Effector CD8-positive, alpha-beta T cell (primary cell): Measurements from ENCODE around the gene DNAH10.

Experiments
- DNase-seq: peaks from one replicate; lab custom pipeline; 2025; lab: John Stamatoyannopoulos, UW
- total RNA-seq, 4 experiments: gene quantifications; one replicate each; lab custom pipeline; 2026; lab: John Stamatoyannopoulos, UW

Gene DNAH10
- total RNA-seq: 2.6 to 8.7 (median 3.4) reads per million in 4 experiments

DNA sequence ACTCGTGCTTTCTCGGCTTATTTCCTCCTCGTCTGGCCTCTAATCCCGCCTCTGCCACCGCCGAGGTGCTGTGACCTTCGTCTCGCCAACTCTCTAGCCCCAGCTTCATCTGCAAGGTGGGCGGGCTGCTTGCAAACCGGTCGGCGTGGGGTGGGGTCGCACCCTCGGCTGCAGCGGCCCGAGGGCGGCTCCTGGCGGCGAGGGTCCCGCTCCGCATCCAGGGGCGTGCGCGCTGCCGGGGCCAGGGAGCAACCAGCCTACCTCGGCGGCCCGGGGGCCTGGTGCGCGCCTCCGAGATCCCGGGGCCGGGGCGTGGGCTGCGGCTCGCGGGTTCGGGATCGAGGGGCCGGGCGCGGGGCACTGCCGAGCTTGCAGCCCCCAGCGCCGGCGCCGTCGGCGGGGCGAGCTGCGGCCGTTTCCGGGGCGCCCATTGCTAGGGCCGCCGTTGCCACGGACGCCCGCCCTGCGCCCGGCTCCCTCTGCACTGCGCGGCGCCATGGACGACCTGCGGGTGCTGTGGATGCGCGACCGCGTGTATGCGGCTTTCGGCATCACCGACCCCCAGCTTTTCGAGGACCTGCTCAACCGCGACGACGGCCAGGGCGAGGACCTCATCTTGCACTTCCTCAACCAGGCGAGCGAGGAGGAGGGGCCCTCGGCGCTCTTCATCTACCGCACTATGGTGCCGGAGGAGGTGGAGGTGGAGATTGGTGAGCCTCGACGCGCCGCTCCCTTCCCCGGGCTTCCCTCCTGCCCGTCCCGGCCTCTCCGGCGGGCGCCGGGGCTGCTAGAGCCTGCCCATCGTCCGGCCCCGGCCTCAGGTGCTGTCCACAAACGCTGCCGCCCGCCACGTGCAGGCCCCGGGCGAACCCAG lies at the start of gene DNAH10:
TSS of gene DNAH10 (plus strand) at position 461 of the 874 bp plus-strand sequence. CDS start at position 497, 36 bp downstream.
- no peak for DNase-seq

DNA sequence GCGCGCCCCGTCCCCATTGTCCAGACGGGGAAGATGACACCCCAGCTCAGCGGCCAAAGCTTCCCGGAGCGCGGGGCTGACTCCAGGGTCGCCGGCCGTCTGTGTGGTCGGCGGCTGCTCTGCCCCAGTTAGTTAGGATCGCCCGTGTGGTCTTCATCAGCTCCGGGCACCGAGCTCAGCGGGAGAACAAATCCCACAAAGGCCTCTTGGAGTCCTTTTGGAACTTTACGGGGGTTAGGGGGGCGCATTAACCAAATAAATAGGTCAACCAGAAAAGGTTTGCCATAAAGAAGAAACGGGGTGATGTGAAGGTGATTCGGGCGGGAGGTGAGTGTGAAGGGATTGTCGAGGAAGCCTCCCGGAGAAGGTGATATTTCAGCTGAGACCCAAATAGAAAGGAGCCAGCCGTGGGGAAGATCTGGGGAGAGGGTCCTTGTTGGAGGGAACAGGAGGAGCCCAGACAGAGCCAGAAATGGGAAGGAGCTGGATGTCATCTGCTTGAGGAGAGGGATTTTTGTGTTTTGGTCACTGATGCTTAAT lies 49.3 kb upstream of the DNAH10 start:
- no peak for DNase-seq

DNA sequence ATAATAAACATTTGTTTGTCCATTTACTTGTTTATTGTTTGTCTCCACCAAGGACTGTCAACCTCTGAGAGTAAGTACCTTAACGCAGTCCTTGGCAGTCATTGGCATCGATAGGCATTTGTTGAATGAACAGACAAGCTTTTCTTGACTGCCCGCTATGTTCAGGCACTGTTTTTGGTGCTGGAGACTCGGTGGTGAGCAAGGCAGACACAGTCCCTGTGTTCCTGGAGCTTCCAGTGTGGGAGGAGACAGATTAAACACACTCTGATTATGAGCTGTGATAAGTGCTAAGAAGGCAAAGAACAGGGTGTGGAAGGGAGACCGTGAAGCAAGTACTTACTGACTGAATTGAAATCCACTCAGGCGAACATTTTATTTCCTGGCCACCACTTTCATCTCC lies 48.7 kb upstream of the DNAH10 start:
- no peak for DNase-seq

DNA sequence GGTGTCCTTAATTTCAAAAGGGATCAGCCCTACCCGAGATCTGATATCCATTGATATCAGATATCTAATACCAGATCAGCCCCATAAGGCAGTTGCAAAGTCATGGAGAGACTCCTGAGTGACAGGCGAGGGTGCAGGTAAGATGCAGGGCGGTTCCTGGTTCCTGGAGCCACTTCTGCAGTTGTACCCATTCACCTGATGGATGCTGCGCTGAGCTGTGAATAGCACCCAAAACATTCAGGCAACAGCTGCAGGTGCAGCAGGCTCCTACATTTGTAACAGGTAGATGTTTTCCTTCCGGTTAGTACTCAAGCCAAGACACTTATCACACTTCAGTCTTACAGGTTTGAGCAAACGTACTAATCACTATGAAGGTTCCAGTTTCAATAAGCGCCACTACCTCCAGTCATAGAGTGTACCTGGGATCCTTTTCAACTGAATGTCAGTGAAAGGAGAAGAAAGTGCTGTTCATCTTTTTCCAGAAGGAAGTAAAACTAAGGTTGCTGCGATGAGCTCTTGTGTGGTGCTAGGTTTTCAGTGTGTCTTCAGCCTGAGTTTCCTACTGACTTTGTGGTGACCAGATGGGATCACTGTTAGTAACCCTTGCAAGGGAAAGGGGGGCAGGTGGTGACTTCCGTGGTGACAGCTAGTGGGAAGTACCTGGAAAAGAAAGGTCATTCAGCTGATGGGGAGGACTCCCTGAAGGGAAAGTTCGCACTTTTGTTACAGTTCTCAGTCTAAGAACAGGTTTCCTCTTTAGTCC lies 48.1 kb upstream of the DNAH10 start:
- no peak for DNase-seq

- no peak for DNase-seq
These were observed 46.9 kb upstream of the DNAH10 start for GRCh38 chr12:123715195-123715594.

DNA sequence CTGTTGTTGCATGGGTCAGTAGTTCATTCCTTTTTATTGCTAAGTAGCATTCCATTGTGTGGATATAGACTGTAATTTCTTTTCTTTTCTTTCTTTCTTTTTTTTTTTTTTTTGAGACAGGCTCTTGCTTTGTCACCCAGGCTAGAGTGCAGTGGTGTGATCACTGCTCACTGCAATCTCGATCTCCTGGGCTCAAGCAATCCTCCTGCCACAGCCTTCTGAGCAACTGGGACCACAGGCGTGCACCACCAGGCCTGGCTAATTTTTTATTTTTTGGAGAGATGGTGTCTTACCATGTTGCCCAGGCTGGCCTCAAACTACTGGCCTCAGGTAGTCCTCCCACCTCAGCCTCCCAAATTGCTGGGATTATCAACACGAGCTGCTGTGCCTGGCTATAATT lies 44.8 kb upstream of the DNAH10 start:
- no peak for DNase-seq

DNA sequence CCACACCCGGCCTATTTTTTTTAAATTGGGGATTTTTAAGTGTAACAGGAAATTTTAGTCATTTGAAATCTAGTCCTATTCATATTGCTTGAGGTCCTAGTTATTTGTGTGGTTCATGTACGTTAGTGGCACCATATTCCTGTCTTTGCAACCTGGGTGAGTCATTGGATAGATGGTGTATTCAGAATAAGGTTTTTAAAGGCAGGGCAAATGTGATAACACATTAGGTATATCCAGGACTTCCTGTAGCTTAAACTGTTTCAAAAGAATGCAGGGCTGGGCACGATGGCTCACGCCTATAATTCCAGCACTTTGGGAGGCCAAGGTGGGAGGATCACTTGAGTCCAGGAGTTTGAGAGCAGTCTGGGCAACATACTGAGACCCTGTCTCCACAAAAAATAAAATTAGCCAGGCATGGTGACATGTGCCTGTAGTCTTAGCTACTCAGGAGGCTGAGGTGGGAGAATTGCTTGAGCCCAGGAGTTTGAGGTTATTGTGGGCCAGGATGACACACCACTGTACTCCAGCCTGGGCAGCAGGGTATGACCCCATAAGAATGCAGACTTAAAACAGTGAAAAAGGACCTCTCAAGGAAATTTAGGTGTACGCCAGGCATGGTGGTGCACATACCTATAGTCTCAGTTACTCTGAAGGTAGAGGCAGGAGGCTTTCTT lies 41.8 kb upstream of the DNAH10 start:
- no peak for DNase-seq

DNA sequence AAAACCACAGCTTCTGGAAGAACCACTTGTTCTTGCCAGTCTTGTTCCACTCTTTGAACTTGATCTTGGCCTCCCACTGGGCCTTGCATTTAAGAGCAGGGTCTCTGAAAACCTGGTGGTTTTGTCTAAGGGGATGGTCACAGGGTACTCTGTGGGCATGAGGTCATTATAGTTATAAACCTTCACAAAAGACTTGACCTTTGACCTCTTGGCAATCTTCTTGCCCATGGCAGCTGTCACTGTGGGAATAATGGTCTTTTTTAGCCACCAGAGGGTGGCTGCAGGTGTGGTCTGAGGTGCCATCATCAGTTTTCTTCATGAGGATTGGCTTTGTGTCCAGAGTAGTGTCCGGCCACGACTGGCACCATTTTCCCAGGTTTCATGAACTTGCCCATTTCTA lies 40.9 kb upstream of the DNAH10 start:
- no peak for DNase-seq

GRCh38 chr12:123723011-123723410 lies 39.1 kb upstream of the DNAH10 start:
- DNase-seq: no peak

DNA sequence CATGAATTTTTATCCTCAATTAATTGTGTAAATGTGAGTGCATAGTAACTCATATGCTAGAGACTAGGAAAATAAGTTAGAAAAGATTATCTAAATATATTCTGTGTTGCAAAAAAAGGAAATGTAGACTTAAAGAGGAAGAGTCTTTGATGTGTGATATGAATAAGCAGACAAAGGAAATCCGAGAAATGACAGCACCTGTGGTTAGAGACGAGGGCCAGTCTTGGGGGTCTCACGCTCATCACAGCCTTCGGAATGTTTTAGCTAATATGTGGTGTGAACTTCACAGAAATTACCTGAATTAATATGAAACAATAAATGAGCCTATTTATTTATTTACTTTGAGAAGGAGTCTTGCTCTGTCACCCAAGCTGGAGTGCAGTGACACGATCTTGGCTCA lies 38.3 kb upstream of the DNAH10 start:
- no peak for DNase-seq

DNA sequence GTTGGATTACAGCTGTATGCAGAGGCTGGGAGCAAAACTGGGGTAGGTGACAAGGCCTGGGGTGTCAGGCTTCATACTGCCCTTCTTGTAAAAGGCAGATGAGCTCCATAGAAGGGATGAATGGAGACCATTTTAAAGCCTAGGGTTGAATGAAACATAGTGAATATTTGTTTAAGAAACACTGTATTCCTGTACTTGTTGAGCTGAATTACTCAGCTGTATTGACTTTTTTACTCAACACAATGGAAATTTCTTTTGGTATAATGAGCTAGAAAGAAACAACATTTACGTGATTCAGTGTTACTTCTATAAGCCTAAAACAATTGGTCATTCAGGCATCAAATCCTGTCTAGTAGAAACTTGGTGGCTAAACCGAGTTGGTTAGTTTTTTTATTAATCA lies 35.9 kb upstream of the DNAH10 start:
- no peak for DNase-seq

- no peak for DNase-seq
These were observed 35.1 kb upstream of the DNAH10 start for GRCh38 chr12:123726962-123727361.

GRCh38 chr12:123727878-123728277 lies 34.2 kb upstream of the DNAH10 start:
- no peak for DNase-seq

DNA sequence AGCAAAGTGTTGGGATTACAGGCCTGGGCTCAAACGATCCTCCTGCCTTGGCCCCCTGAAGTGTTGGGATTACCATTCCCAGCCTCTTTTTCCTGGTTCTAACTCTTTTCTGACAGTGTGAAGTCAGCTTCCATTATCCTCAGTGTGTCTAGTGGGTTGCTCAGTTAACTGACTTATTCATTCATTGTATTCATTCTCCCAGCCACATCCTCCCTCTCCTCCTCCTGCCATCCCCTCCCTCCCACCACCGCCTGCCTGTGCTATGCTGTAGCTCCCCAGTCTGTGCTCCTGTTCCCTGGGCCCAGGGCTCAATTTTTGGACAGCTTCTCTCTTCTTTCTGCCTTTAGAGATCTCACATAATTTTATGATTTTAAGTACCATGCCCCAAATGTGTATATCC lies 30.5 kb upstream of the DNAH10 start:
- no peak for DNase-seq

- no peak for DNase-seq
These were observed 29.9 kb upstream of the DNAH10 start for GRCh38 chr12:123732251-123732650.

GRCh38 chr12:123733229-123733628 lies 28.9 kb upstream of the DNAH10 start:
- DNase-seq: no peak

DNA sequence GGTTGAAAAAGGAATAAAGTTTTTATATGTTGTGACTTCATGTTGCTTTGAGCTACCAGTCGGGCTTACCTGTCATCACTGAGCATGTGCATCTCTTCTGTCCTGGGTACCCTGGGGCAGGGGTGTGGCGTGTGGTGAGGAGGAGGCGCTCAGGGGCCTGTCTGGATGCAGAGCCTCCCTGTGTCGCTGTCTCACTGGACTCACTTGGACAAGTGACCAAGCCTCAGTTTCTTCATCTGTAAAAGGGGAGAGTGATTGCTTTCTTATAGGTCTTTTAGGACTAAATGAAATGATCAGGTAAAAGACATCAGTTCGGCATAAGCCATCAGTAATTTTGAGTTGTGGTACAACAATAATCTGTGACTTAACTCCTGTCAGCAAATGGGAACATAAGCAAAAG lies 27.8 kb upstream of the DNAH10 start:
- DNase-seq: no peak

DNA sequence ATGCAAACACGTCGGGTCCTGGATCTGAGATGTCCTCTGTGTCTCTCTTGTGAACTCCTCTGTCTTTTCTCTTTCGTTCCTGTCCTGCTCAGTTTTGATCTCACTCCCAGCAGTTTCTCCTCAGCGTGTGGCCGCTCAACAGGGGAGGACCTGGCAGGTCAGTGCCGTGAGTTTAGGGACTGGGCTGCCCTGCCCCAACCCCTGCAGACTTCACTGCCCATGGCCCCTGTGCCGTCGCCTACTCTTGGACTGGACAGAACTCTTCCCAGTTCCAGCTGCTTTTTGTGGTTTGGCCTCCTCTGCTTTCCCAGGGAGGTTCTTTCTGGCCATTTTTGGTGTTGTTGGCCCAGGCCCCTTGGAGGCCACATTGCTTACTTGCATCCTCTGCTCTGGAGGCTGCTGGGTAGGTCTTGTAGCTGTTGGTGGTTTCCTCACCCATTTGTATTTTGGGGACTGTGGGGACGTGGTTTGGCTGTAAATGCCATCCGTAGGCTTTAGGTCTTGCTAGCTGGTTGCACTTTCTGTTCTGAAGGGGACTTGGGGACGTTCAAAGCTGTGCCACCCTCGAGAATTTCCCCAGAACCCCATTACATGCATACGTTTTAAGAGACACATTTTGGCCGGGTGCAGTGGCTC lies 20.0 kb upstream of the DNAH10 start:
- no peak for DNase-seq

DNA sequence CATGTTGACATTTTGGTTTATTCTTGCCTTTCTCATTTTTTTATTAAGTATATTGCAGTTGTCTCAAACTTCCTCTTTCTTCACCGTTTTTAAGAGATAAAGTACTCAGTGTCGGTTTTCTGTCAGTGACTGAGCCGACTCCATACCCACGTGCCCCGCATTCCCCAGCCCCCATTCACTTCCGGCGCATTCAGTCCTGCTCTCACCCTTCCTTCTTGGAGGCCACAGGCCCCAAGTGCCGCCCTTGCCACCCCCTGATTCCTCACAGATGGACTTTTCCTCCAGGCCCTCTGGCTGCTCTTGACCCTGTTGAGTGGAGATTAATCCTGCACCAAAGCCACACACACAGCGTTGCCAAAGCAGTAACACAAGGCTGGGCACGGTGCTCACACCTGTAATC lies 19.1 kb upstream of the DNAH10 start:
- no peak for DNase-seq

DNA sequence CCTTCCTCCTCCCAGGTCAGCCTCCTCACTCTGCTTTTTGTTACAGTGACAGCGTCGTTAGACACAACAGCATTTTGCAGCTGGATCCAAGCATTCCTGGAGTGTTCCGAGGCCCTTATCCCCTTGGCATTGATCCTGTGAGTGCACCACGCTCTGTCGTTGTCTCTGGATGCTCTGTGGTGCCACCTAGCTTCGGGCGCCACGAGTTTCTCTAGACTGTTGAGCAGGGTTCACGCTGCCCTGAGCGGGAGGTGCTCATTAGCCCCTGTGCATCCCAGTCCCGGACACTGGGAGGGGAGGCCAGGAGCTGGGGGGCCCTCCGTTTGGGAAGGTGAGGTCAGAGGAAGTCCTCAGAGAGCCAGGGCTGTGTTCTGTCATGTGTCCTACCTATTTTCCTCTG lies 17.3 kb upstream of the DNAH10 start:
- DNase-seq: no peak

DNA sequence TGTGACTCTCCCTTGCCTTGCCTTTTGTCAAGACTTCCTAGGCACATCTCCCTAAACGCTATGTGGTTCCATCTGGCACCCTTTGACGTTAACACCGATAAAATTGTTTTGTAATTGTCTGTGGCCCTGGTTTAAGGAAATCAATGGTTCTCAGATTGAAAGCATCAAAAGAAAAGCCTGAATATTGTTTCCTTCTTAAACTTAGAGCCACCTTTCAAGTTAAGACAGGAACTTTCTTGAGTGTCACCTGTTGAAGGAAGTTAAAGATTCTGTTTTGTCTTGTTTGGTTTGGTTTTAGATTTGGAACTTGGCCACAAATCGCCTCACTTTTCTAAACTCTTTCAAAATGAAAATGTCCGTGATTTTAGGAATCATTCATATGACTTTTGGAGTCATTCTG lies 14.8 kb upstream of the DNAH10 start:
- no peak for DNase-seq

- DNase-seq: no peak
These were observed 13.9 kb upstream of the DNAH10 start for GRCh38 chr12:123748161-123748560.
